ENCODE results near the gene SFXN3.

GRCh38 chr10:101043363-101043707 lies 12.3 kb downstream of the SFXN3 start:
- TF ChIP-seq ATF3 (CRISPR knock-in tag; conservative IDR thresholded peaks at IDR 0.05) = no peak
- no peak for TF ChIP-seq CTCF (IDR thresholded peaks at IDR 0.05)
- TF ChIP-seq ELF4 (CRISPR knock-in tag; IDR thresholded peaks at IDR 0.05; ENCODE audit: low read depth) = no peak
- TF ChIP-seq TP53 (CRISPR knock-in tag; IDR thresholded peaks at IDR 0.05) = no peak
- no peak for TF ChIP-seq NR1H2 (CRISPR knock-in tag; IDR thresholded peaks at IDR 0.05)
- no peak for TF ChIP-seq AR (CRISPR knock-in tag; IDR thresholded peaks at IDR 0.05)
- TF ChIP-seq ESRRA (CRISPR knock-in tag; IDR thresholded peaks at IDR 0.05; ENCODE audit: borderline replicate concordance) = no peak
- no peak for TF ChIP-seq NR3C1 (CRISPR knock-in tag; conservative IDR thresholded peaks at IDR 0.05; ENCODE audit: low read depth)
- TF ChIP-seq ATF2 (CRISPR knock-in tag; IDR thresholded peaks at IDR 0.05; ENCODE audit: borderline replicate concordance, low read depth) = no peak
- TF ChIP-seq OVOL2 (CRISPR knock-in tag; IDR thresholded peaks at IDR 0.05; ENCODE audit: borderline replicate concordance) = no peak

All from WTC11 (cell line).